ENCODE measurements around the gene SPATC1L.
"Not testable (repeated sequence)": the region's sequence is repeated elsewhere in the genome, so short reads cannot be mapped to it uniquely, and the experiment has no call there.

SPATC1L gene

GRCh38 chr21:46183910-46184624 is at the start of gene SPATC1L:
SPATC1L (minus strand) TSS chr21:46184459; CDS start chr21:46182816, 1,643 bp downstream.
- DNase-seq = no peak

- no peak for DNase-seq
These were observed 45.6 kb upstream of the SPATC1L start for GRCh38 chr21:46229923-46230260.

- DNase-seq = no peak
These were observed 45.1 kb upstream of the SPATC1L start for GRCh38 chr21:46229133-46229922.

GRCh38 chr21:46228345-46229051 is 44.2 kb upstream of the SPATC1L start, which contains the start of gene LSS:
LSS (minus strand) TSS chr21:46228774; CDS start chr21:46228745, 29 bp downstream.
- peak; percentile 96 for DNase-seq

GRCh38 chr21:46227811-46228344 is 43.6 kb upstream of the SPATC1L start:
- no peak for DNase-seq

- DNase-seq = no peak
These were observed 42.8 kb upstream of the SPATC1L start for GRCh38 chr21:46226920-46227599.

GRCh38 chr21:46226146-46226545 is 41.9 kb upstream of the SPATC1L start:
- DNase-seq = no peak

GRCh38 chr21:46223661-46224060 is 39.4 kb upstream of the SPATC1L start:
- not testable (repeated sequence) for DNase-seq

GRCh38 chr21:46223217-46223616 is 39.0 kb upstream of the SPATC1L start:
- DNase-seq = no peak

GRCh38 chr21:46222436-46223116 is 38.3 kb upstream of the SPATC1L start:
- DNase-seq = no peak

- no peak for DNase-seq
These were observed 37.6 kb upstream of the SPATC1L start for GRCh38 chr21:46221664-46222435.

- no peak for DNase-seq
These were observed 36.6 kb upstream of the SPATC1L start for GRCh38 chr21:46220847-46221246.

- no peak for DNase-seq
These were observed 36.1 kb upstream of the SPATC1L start for GRCh38 chr21:46220275-46220810.

GRCh38 chr21:46219591-46220239 is 35.5 kb upstream of the SPATC1L start:
- DNase-seq = no peak

GRCh38 chr21:46218906-46219590 is 34.8 kb upstream of the SPATC1L start:
- DNase-seq = no peak

GRCh38 chr21:46217511-46218196 is 33.4 kb upstream of the SPATC1L start:
- DNase-seq = no peak

- no peak for DNase-seq
These were observed 32.0 kb upstream of the SPATC1L start for GRCh38 chr21:46216132-46216747.

- no peak for DNase-seq
These were observed 31.3 kb upstream of the SPATC1L start for GRCh38 chr21:46215436-46216131.
